Measurements from ENCODE around the gene IL18R1. TPM values are rescaled to one million over a fixed set of nuclear protein-coding genes. Genes with fewer than 3 reads are reported as not detected.
"Not testable (repeated sequence)": the region's sequence is repeated elsewhere in the genome, so short reads cannot be mapped to it uniquely, and the experiment has no call there.

The IL18R1 gene, protein sequence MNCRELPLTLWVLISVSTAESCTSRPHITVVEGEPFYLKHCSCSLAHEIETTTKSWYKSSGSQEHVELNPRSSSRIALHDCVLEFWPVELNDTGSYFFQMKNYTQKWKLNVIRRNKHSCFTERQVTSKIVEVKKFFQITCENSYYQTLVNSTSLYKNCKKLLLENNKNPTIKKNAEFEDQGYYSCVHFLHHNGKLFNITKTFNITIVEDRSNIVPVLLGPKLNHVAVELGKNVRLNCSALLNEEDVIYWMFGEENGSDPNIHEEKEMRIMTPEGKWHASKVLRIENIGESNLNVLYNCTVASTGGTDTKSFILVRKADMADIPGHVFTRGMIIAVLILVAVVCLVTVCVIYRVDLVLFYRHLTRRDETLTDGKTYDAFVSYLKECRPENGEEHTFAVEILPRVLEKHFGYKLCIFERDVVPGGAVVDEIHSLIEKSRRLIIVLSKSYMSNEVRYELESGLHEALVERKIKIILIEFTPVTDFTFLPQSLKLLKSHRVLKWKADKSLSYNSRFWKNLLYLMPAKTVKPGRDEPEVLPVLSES
- 0.39 TPM for polyA plus RNA-seq (2012; ENCODE audit: insufficient read depth, insufficient read length)

DNA sequence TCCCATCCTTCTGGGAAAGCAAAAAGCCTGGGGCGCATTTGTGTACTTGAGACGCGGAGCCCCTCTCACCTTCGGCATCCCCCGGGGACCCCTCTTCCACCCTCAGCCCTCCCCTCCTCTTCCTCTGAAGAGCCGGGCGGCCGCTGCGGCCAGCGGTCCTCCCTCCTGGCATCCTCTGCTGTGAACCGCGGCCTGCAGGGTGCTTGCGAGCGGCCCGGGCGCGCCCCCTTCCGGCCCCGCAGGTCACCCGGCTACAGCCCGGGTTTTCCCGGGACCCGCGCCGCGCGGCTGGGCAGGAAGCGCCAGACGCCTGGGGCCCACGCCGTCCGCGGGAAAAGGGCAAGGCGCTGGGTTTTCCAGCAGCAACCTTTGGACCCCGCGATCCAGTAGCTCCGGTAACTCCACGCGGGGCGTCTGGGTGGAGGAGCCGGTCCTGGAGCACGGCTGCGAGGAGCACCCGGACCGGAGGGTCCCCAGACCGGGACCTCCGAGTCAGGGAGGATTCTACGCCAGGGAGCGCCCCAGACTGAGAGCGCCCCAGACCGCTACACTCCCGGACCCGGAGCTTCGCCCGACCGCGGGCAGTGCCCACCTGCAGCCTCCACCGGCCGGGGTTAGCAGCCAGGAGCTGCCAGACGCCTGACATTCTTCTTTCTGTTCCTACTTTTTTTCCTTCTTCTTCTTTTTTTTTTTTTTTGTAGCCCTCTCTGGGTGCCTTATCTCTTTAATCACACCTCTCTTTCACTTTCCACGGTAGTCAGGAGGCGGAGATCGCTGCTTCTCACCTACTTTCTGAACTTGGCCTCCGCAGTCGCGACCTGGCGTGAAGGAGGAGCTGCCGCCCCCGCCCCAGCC is at the start of gene IL18R1:
IL18R1 (plus strand) TSS at position 271 of the 855 bp plus-strand sequence. CDS start 6,865 bp downstream, outside the sequence.
- peak within 1 kb of the TSS; percentile 36 for H3K4me3 ChIP-seq (ENCODE audit: low read length)
- DNase-seq (ENCODE audit: low read depth, low spot score): no peak

DNA sequence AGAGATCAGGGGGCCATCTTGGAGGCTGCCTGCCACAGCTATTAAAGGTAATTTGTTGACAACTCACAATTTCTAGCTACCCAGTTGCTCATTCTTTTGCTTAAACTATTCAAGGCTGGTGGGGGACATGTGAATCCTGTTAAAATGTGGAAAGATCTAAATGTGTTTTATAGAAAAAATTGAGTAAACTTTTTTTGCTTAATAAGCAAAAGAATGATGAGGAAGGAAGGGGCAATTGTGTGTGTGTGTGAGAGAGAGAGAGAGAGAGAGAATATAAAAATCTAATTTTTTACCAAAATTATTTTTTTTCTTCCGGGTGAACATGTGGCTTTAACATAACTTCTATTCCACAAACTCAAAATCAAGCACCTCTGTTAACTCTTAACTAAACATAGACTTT is 49.5 kb upstream of the IL18R1 start:
- DNase-seq (ENCODE audit: low read depth, low spot score): no peak

DNA sequence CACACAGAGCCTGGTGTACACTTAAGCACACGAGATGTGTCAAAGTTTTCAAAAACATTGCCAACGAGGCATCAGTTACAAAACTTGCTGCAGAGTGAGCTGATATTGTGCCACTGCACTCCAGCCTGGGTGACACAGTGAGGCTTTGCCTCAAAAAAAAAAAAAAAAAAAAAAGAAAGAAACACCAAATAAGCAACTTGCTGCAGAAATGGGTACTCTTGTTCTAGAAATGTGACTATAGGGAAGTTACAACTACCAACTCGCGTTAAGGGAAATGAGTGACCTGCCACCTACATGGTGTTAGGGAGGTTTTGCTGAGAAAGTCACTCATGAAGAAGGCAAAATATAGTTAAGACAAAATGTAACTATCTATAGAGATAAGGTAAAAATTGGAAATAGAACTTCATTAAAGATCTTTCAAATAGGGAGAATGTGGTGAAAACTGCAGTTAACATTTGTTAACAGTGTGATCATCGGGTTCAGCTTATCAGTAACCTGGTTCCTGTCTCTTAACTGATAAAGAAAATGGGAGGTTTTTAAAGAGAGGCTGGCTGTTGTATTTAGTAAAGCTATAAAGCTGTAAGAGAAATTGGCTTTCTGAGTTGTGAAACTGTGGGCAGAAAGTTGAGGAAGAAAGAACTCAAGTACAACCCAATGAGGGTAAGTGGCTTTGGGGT is 44.5 kb upstream of the IL18R1 start, which contains the start of gene IL1RL1:
IL1RL1 (plus strand) TSS at position 600 of the 677 bp plus-strand sequence. CDS start 26,702 bp downstream, outside the sequence.
- no peak within 1 kb of the TSS for H3K4me3 ChIP-seq (ENCODE audit: low read length)
- DNase-seq (ENCODE audit: low read depth, low spot score): no peak

More for the DNA sequence above, 49.5 kb upstream of the IL18R1 start:
- no peak overlapping the region for H3K4me3 ChIP-seq (ENCODE audit: low read length)

DNA sequence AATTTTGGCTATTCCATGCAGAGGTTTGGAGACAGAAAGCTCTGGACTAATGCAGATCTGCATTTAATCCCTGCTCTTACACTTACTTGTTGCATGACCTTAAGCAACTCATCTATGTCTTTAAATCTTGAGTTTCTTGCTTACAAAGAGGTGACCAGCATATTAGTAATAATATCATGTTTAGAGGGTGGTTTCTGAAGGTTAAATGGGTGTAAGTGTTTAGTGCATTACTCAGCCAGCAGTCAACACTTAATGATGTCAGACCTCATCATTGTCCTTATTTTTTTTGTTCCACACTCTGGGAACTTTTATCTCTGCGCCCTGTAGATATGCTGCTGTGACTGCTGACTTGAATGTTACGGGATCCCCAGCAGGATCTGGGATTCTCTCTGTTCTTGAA is 42.6 kb upstream of the IL18R1 start:
- DNase-seq (ENCODE audit: low read depth, low spot score): no peak
- no peak overlapping the region for H3K4me3 ChIP-seq (ENCODE audit: low read length)

DNA sequence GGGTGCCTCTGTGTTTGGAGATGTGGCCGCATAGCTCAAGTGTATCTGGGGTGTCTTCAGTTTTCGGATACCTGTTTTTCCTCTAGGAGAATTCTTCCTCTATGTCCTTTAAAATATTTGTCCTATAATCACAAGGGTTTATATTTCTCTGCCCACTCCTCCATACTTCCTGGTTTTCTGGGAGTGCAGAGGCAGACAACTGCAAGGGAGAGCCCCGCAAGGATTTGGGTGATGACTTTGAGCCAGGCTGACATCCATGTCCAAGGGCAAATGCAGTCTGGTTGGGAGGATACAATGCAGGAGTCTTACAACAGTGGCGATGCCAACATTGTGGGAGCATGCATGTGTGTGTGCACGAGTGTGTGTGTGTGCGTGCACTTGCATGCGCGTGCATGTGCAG is 42.1 kb upstream of the IL18R1 start:
- DNase-seq (ENCODE audit: low read depth, low spot score): no peak
- no peak overlapping the region for H3K4me3 ChIP-seq (ENCODE audit: low read length)

DNA sequence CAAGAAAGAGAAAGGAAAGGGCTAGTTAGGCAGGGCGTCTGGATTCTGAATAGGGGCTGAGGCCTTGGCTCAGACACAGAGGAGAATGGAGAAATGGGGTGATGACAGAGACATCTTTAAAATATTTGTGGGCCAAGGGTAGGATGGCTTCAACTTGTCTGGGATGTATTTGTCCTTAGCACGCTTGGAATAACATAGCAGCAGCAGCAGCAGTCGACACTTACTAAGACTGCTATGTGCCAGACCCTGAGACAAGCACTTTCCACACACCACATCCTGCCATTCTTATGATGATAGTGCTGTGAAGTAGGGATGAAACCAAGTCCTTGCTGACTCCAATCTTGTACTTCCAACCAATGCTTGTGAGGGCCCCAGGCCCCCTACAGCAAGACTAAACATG is 41.6 kb upstream of the IL18R1 start:
- H3K4me3 ChIP-seq (ENCODE audit: low read length): no peak overlapping the region
- DNase-seq (ENCODE audit: low read depth, low spot score): peak; percentile 5

DNA sequence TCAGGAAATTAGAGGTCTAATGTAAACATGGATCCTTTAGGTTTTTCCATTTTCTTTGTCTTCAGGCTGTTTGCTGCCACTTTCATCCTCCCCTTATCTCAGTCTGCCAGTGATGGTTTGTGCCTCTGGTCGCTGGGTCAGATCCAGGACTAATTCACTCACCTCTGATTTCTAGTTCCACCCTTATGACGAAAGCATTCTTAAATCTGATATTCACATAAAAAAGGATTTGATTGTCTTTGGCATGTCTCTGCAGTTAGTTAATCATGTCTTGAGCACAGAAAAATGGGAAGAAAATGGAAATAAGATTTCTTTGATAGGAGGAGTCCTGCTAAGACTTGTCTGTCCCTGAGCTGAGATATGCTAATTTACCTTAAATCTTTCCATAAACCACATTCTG is 39.7 kb upstream of the IL18R1 start:
- DNase-seq (ENCODE audit: low read depth, low spot score): no peak
- H3K4me3 ChIP-seq (ENCODE audit: low read length): no peak overlapping the region

DNA sequence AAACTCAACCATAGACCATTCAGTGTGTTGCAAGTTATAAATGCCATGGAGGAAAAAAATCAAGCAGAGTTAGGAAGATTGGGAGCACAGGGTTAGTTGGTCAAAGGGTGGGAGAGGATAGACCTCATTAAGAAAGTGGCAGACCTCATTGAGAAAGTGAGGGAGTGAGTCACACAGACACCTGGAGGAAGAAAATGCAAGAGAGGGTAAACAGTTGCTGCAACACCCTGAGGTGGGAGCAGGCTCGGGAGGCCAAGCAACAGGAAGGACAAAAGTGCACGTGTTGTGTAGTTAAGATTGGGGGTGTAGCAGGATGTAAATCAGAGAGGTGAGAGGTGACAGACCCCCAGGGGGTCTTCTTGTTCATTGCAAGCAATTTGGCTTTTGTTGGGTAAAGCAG is 37.9 kb upstream of the IL18R1 start:
- DNase-seq (ENCODE audit: low read depth, low spot score): no peak

DNA sequence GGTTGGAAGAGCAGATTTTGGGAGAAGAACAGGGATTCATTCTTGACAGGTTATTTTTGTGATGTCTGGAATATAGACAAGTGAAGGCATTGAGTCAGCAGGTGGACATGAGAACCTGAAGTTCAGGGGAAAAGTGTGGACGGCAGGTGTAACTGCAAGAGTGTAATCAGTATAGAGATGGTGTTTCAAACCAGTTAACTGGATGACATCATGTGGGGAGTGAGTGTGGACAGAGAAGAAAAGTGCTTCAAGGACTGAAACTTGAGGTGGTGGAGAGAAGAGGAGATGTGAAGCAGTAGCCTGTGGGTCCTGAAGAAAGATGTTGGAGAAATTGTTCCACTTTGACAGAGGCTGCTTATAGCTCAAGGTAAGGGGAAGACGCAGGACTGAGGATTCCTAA is 37.2 kb upstream of the IL18R1 start:
- no peak overlapping the region for H3K4me3 ChIP-seq (ENCODE audit: low read length)
- no peak for DNase-seq (ENCODE audit: low read depth, low spot score)

More for the DNA sequence above, 37.9 kb upstream of the IL18R1 start:
- no peak overlapping the region for H3K4me3 ChIP-seq (ENCODE audit: low read length)

DNA sequence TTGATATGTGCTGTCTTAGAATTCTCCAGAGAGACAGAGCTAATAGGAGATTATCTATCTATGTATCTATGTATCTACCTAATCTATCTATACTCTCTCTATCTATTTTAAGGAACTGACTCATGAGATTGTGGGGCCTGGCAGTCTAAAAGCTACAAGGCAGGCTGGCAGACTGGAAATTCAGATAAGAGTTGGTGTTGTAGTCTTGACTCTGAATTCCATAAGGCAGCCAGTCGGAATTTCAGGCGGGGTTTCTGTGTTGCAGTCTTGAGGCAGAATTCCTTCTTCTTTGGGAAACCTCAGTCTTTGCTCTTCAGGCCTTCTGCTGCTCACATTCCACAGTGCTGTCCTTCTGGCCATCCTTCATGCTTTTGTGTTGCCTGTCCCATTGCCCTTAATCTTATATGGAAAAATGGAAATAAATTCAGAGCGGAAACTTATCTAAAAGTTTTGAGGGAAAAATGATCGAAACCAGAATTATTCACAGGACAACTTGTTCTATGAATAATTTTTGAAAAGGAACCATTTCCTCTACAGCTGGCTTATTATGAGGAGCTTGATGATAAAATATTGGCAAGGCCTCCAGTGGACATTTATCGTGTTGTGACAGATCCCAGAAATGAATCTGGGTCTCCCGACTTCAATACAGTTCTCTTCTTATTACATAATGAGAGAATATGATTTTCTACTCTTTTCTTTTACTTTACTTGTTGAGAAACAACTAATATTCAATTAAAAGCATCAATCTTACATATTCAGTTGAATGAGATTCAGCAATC is 33.5 kb upstream of the IL18R1 start:
- DNase-seq (ENCODE audit: low read depth, low spot score): no peak
- no peak overlapping the region for H3K4me3 ChIP-seq (ENCODE audit: low read length)

DNA sequence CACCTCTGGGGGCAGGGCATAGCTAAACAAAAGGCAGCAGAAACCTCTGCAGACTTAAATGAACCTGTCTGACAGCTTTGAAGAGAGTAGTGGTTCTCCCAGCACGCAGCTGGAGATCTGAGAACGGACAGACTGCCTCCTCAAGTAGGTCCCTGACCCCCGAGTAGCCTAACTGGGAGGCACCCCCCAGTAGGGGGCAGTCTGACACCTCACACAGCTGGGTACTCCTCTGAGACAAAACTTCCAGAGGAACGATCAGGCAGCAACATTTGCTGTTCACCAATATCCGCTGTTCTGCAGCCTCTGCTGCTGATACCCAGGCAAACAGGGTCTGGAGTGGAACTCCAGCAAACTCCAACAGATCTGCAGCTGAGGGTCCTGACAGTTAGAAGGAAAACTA is 30.7 kb upstream of the IL18R1 start:
- DNase-seq (ENCODE audit: low read depth, low spot score); H3K4me3 ChIP-seq (ENCODE audit: low read length): not testable (repeated sequence)

DNA sequence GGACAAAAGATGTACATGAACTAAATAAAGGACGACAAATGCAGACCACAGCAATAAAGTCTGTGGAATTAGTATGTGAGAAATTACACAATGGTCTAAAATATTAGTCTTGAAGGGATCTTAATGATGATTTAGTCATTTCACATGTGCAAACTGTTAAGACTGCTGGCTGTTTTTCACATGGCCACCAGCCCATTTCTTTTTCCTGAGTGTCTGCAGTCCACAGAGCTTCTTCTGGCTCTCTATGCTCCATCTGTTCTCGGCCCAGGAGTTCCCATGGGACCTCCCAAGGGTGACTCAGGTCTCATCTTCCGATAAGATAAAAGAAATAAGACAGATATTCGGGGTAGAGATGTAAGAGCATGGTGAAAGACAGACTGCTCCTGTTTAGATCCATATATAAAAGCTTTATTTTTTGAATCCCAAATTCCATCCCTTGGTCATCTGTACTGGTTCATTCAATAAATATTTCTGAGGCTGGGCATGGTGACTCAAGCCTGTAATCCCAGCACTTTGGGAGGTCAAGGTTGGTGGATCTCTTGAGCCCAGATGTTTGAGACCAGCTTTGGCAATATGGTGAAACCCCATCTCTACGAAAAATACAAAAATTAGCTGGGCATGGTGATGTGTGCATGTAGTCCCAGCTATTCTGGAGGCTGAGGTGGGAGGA is 24.1 kb upstream of the IL18R1 start:
- no peak for DNase-seq (ENCODE audit: low read depth, low spot score)
- H3K4me3 ChIP-seq (ENCODE audit: low read length): no peak overlapping the region

DNA sequence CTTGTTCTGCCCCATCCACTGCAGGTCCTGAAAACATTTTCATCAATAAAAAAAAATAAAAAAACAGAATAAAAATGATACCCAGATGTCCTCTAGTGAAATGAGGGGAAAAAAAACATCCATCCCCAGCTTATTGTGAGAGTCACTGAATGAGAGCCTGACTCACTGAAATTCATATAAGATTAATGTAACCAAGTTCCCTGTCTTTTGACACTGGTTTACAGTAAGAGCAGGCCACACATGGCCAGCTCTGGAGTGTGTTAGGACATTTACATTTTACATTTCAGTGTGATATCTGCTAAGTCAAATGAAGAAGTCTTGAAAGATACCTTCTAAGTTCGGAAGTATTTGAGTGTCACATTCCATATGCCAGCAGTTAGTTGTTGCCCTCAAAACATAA is 21.1 kb upstream of the IL18R1 start:
- no peak for DNase-seq (ENCODE audit: low read depth, low spot score)

DNA sequence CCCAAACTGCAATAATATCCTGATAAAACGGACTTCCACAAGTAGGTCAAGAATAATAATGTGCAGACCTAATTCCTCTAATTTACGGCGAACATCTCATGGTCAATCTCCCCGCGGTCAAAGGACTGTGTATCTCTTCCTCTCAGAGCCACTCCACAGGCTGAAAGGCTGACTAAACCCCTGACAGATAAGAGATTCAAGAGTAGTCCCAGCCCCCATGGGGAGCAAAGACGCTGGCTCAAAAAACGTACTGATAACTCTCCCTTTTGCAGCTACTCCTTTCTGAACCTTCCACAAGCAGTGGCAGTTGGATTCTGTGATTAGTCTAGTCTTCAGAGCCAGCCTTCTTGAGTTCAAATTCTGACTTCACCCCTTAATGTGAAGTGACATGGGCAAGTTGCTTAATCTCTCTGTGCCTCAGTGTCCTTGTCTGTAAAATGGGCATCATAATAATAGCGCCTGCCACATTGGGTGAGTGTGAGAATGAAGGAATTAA is 19.7 kb upstream of the IL18R1 start:
- DNase-seq (ENCODE audit: low read depth, low spot score): no peak
- no peak overlapping the region for H3K4me3 ChIP-seq (ENCODE audit: low read length)

More for the DNA sequence above, 21.1 kb upstream of the IL18R1 start:
- H3K4me3 ChIP-seq (ENCODE audit: low read length): no peak overlapping the region

DNA sequence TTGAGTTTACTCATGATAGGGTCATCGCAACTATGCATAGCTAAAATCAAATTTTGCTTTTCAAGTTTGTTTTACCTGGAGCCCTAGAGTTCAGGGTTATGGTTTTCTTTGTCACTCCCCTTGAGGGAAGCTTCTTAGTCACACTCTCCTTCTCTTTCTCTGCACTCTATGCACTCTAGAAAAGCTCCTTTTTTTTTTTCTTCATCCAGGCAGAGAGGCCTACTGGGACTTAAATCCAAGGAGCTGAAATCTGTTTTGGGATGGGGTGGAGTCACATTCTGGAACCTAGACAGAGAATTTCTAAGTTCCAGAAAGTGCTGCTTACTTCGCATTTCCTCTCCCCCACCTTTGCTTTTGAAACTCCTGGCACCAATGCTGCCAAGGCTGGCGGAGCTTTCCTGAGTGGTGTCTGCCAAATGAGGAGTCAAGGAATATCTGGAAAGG is 19.1 kb upstream of the IL18R1 start:
- DNase-seq (ENCODE audit: low read depth, low spot score): no peak
- no peak overlapping the region for H3K4me3 ChIP-seq (ENCODE audit: low read length)

DNA sequence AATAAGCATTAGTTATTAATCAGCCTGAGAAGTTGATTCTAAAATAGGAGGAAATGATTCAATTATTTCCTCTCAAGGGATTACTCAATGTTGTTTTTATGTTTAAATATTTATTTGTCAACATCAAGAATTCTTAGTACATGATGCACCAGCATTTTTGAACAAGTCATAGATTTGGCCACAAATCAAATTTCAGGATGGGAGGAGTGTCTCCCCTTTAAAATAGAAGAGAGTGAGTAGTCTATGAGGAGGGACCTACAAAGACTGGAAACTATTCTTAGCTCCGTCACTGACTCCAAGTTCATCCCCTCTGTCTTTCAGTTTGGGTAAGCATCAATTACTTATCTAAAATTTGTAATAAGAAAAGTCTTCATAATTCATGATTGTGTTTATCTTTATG is 18.6 kb upstream of the IL18R1 start:
- no peak overlapping the region for H3K4me3 ChIP-seq (ENCODE audit: low read length)
- DNase-seq (ENCODE audit: low read depth, low spot score): no peak

DNA sequence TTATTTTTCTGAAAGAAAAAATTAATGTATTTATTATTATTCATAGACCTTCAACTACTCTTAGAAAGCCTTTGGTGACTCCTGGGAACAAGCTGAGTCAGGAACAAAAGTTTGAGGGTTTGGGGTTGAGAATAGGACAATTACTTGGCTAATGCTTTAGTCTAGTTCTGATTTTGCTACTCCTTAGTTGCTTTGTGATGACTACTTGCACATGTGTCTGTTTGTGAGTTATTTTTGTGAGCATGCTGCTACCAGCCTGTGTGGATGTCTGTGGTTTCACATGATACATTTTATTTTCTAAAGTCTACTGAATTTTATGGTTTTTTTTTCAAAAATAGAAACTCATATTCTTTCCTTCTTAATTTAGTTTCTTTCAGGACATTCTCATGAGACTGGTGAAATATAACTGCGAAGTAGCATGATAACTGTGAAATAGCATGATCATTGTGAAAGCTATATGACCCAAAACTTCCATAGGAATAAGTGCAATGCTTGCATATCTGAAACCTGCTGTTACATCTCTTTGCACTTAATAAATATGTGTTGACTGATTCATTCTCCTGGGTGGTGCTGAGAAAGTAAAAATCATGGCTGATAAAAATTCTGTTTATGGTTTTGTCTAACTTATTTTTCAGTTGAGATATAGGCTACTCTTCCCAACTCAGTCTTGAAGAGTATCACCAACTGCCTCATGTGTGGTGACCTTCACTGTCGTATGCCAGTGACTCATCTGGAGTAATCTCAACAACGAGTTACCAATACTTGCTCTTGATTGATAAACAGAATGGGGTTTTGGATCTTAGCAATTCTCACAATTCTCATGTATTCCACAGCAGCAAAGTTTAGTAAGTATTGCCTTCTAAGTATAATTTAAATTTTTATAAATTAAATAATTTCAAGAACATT is 17.9 kb upstream of the IL18R1 start:
- no peak for DNase-seq (ENCODE audit: low read depth, low spot score)
- H3K4me3 ChIP-seq (ENCODE audit: low read length): no peak overlapping the region

Data from Jurkat, Clone E6-1 (cell line).